GM12874 (cell line): Measurements from ENCODE around the gene NUDCD3.

Experiments used
- CTCF ChIP-seq: IDR thresholded peaks from 2 replicates; pipeline ENCODE4 v1.5.1; 2011; ENCODE audit warnings: low read depth, mild to moderate bottlenecking, control low read depth, low read length, moderate library complexity; ENCODE audit not compliant: insufficient read depth

Gene NUDCD3

GRCh38 chr7:44416941-44417340 lies 73.5 kb downstream of the NUDCD3 start:
- no peak for TF ChIP-seq CTCF

- no peak for TF ChIP-seq CTCF
Observed at GRCh38 chr7:44415510-44415909, 74.9 kb downstream of the NUDCD3 start.

- TF ChIP-seq CTCF: no peak
Observed at GRCh38 chr7:44415047-44415446, 75.4 kb downstream of the NUDCD3 start.

- TF ChIP-seq CTCF: no peak
Observed at GRCh38 chr7:44411306-44411705, 79.2 kb downstream of the NUDCD3 start.

GRCh38 chr7:44408596-44408995 lies 81.9 kb downstream of the NUDCD3 start:
- no peak for TF ChIP-seq CTCF

GRCh38 chr7:44403775-44404174 lies 86.7 kb downstream of the NUDCD3 start:
- TF ChIP-seq CTCF: no peak

GRCh38 chr7:44403176-44403759 lies 87.2 kb downstream of the NUDCD3 start:
- no peak for TF ChIP-seq CTCF

GRCh38 chr7:44402401-44403060 lies 87.9 kb downstream of the NUDCD3 start:
- TF ChIP-seq CTCF: no peak
